T-helper 22 cell (primary cell): ENCODE results near the gene SFSWAP.

Source experiments
- DNase-seq: peaks from one replicate; pipeline ENCODE4 v3.0.0-alpha.2; 2020; ENCODE audit warnings: low read depth

The SFSWAP gene

DNA sequence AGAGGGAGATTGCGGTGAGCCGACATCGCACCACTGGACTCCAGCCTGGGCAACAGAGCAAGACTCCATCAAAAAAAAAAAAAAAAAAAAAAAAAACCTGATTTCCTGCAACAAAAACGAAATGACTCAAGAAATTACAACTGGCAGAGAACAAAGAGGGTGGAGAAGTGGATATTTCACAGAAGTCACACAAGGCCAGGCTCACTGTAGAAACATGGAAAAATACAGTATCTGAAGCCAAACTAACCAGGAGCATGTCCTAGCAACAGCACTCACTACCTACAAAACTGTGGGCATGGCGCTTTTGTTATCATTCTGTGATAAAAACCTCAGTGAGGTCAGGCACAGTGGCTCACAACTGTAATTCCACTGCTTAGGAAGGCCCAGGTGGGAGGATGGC lies 105.6 kb downstream of the SFSWAP start:
- DNase-seq = no peak

DNA sequence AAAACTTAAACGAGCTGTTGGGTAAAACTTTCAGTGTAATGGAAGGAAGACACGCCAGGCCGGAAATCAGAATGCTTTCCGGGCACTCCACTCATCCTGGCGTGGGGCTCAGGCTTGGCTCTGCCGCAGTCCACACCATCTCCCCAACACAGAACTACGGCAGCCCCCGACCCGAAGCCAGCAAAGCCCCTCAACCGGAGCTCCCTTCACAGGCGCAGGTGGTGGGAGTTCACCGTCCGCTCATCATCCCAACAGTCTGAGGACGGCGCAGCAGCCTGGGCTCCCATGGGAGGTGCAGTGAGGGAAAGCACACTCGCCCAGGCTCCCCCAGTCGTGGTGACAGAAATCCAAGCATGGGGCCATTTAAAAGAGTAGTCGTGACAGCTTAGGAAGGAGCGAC lies 106.4 kb downstream of the SFSWAP start:
- DNase-seq = no peak

DNA sequence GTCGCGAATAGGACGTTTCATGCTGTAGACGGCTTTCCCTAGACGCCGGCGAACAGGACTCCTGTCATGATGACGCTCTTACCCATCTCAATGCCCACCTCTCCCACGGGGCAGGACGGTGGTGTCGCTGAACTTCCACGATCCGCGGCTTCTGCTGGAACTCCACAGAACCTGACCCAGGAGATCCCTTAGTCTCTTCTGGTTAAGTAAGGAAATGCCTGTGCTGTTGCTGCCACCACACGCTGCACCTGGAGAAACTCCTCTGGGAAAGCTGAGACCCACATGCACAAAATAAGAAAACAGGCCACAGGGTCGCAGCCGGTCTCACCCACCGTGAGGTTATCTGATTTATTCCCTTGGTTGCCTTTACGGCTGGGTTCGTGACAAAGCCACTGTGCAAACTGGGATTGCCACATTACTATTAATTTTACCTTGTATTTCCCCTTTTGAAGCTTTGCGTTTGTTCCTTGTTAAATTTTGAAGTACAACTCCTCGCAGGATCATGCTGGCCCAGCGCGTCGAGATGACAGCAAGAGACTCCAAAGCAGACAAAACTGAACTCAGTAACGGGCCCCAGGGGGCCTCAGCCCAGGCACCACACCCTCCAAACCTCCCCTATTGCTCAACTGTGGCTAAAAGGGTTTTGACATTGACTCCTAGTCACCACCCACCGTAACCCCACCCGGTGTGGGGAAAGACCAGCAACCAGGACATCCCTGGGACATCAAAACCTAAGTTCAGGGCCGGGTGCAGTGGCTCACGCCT lies 108.1 kb downstream of the SFSWAP start:
- no peak for DNase-seq

DNA sequence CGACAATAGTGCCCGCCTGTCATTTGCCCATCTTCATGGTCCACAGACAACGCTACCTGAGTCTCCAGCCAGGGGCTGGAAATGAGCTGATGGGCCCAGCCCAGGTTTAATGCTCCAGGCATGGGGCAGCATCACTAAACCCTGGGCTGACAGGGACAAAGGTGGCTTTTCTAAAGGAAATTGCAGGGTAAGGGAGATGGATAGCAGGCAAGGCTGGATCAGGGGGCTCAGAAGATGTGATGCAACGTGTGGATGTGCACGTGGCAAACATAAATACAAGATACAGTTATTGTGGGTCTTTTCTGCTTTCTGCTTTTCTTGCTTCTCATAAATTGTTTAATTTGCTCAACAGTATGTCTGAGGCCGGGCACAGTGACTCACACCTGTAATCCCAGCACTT lies 113.6 kb downstream of the SFSWAP start:
- DNase-seq = no peak

DNA sequence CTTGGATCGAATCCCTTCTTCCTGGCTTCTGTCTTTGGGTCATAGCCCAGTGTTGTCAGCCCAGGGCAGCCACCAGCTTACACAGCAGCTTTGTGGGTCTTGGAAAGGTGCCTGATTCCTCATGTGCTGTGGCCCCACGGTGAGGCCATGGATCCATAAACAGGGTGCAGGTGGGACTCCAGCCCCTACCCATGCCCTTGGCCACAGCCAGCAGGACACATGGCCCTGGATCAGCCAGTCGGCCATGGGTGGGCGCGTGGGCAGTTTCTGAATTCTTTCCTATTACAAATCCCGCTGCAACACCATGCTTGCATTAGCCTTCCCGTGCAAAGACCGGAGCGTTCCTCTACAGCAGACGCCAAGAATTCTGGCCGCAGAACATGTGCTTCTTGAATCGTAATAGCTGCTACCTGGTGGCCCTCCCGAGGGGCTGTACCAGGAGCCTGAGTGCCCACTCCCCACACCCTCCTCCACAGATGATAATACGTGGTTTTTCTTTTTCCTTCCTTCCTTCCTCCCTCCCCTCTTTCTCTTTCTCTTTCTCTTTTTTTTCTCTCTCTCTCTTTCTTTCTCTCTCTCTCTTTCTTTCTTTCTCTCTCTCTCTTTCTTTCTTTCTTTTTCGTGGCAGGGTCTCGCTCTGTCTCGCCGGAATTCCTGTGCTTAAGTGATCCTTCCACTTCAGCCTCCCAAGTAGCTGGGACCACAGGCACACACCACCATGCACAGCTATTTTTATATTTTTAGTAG lies 114.4 kb downstream of the SFSWAP start:
- no peak for DNase-seq

DNA sequence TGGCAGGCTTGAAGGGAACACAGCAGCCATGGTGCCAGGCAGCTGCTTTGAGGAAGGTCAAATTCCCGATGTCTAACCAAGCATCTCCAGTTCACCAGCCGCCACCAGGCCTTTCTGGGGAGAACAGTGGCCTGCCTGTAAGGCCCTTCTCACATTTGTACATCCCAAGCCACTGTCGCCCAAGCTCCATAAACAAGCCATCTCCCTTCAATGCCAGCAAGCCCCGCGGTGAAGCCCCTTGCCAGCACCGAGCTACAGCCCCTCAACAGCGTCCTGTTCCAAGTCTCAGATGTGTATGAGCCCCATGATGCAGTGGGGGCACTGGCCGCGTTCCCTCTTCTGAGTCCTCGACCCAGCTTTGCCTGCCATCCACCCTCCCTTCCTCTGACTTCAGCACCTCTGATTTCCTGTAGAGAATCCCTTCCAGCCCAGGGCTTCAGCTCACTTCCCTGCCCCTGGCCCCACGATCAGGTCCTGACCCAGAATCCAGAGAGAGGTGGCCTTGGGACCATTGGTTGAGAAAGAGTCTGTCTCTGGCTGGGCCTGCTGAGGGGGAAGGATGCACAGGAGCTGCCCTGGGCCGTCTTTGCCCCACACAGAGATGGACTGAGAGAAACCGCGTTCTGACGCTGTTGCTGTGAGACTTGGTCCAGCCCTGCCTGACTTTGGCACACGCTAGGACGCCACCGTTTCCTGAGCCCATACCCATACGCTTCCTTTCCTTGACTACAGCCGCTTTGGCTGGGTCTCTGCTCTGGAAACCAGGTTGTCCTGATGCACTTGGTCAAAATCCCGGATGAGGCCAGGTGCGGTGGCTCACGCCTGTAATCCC lies 115.4 kb downstream of the SFSWAP start:
- no peak for DNase-seq

DNA sequence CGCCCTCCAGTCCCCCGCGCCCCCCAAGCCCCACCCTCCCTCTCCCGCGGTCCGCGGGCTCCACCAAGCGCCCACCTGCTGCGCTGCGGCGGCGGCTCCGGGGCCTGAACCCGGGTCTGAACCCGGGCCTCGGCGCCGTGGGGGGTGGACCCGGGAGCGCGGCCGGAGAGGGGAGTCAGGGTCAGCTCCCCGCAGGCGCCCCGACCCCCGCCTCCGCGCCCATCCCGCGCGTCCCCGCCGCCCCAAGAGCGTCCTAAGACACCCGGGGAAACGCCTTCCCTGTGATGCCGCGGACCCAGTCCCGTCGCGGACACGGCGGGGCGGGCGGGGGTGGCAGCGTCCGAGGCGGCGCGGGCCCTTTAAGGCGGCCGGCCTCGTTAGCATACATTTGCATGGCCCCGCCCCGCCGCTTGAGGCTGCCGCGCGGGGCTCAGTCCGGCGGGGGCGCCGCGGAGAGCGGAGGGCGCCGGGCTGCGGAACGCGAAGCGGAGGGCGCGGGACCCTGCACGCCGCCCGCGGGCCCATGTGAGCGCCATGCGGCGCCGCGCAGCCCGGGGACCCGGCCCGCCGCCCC lies 117.2 kb downstream of the SFSWAP start, which contains the start of gene MMP17:
Gene MMP17, plus strand, starts transcription at position 433 of the 574 bp plus-strand sequence. Its CDS starts 102 bp downstream, at position 535.
- DNase-seq = no peak

DNA sequence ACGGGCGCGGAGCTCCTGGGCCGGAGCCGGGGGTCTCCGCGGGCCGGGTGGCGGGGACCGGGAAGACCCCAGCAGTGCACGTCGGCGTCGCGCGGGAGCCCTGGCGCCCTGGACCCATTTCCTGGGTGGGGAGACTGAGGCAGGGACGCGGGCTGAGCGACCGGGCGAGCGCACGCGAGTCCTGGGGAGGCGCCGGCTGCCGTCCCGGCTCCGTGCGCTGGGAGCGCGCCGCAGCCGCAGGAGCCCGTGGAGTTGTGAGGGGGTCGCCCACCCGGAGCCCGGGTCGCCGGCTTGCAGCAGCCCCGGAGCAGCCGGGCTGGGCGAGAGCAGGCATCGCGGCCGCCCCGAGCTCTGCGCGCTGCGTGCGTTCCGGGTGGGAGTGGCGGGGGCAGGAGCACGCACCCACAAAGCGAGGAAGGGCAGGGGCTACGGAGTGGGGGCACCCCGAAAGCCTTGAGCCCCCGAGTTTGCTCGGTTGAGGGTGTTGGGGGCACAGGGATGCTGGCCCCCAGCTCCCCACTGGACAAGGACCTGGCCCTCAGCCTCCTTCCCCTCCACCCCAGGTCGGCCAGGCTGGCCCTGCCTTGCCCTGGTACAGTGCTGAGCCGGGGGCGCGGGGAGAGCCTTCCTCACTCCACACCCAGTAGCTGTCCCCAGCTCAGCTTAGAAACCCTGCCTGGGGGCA lies 117.9 kb downstream of the SFSWAP start:
- DNase-seq = no peak

DNA sequence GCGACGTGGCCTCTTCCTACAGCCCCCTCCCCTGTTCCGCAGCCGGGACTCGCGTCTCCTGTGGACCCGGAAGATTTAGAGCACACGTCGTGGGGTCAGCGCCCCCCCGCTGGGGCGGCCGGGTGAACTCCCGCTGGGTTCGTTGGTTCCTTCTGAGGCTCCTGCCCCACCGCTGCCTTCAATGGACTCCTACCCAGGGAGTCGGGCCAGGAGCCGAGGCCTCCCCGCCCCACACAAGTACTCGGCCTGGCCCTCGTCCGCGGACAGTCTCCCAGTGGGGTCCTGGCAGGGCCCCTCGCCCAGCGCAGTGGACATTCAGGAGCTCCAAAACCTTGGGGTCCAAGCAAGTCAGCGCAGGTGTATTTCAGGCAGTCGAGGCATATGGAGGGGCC lies 118.5 kb downstream of the SFSWAP start:
- DNase-seq = no peak

DNA sequence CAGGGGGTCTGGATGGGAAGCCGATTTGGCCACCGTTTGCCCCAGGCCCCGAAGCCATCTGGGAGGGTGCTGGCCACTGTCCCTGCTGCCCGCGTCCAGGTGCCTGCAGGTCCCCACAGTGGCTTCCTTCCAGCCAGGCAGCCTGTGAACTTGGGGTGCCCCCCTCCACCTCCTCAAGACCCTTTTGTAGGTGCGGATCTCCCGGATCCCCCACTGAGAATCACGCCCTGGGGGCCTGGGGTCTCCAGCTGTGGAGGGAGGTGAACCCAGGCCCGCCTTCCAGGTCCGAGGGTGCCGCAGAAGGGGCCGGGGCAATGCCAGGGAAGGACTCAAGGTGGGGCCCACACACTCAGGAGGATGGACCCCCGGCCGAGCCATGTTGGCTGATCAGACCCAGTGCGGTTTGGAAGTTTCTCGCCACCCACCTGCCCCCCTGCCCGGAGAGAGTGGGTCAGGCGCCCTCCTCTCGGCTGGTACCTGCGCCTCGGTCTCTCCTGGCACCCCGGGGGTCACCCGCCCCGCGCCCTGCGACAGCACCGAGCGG lies 119.0 kb downstream of the SFSWAP start:
- DNase-seq = no peak

DNA sequence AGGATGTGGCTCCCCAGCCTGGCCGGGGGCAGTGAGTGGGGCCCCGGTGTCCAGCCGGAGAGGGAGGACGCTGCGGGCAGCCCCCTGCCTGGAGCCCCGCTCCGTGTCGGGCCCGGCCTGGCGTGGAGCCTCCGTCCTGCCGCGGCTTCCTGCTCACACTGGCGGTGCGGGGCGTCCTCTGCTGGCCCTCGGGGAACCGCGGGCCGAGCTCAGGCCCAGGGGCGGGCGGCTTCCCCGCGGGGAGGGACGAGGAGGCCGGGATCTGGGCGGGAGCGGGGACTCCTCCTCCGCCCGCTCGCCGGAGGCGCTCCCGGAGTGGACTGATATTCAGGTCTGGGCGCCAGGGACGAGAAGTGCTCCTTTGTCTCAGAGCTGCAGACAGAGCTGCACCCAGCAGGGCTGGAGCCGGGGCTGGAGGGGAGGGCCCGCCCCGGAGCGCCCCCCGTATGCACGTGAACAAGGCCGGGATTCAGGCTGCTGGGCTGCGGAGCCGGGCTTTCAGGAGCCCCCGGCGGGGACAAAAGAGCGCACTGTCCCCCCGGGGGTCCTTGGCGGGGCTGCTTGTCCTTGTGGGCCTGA lies 119.5 kb downstream of the SFSWAP start:
- no peak for DNase-seq

DNA sequence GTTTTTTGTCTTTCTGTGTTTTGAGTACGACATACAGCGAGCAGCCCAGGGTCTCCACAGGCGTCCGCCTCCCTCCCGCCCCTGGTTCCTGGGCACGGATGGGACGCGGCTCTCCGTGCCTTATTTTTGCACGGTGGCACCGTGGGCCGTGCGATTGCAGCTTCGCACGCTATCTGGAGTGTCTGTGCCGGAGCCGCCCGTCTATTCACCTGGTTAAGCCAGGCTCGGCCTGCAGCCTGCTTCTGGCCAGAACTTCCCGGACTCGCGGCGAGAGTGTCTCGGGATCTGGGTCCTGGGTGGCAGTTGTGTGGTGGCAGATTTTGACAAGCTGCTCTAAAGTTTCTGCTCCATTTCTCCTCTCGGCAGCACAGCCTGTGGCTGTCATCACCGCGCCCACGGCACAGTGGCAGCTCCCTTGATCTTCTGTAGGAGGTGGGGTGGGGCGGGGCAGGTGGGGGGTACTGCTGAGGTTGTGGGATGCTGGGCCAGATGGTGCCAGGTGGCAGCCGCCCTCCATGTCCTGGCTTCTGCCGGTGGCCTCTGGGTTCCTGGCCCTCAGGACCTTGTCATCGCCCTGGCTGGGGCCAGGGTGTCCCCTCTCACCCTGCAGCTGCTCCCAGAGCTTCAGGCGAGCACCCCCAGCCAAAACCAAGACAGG lies 120.2 kb downstream of the SFSWAP start:
- DNase-seq = no peak

DNA sequence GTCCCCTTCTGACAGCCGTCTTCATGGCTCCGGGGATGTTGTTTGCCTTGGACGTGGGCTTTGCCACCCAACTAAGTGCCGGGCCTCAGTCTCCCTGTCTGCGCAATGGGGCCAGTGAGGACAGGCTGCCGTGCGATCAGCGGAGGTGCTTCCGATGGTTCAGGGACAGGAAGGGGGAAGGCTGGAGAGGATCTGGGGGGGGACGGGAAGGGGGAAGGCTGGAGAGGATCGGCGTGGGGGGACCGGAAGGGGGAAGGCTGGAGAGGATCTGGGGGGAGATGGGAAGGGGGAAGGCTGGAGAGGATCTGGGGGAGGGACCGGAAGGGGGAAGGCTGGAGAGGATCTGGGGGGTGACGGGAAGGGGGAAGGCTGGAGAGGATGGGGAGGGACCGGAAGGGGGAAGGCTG lies 120.7 kb downstream of the SFSWAP start:
- DNase-seq = no peak

DNA sequence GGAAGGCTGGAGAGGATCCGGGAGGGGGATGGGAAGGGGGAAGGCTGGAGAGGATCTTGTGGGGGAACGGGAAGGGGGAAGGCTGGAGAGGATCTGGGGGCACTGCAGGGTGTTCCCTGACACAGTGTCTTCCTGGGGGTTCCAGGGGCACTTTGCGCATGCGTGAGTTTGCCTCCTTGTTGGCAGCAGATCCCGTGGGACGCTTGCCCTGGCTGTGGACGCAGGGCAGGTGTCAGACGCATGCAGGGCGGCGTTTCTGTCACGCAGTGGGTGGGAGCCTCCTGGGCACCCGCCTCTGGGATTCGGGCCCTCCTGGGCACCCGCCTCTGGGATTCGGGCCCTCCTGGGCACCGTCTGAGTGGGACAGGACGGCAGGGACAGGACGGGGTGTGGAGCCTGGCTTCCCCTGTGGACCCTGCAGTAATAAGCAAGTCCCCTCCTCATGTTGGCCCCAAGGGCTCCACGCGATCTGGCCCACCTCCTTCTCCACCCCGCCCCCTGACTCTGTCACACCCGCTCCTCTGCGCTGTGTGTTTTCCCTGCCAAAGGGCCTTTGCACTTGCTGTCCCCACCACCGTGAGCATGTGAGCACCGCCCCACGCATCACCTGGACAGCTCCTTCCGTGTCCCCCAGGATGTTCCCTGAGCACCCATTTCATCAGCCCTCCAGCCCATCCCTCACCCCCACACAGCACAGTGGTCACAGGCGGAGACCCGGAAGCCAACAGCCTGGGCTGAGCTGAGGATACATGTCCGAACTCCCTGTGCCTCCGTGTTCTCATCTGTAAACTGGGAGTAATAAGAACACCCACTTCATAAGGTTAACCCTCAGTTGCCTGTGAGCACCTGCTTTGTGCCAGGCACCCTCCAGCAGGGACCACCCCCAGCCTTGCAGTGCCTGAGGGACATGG lies 121.7 kb downstream of the SFSWAP start:
- no peak for DNase-seq

DNA sequence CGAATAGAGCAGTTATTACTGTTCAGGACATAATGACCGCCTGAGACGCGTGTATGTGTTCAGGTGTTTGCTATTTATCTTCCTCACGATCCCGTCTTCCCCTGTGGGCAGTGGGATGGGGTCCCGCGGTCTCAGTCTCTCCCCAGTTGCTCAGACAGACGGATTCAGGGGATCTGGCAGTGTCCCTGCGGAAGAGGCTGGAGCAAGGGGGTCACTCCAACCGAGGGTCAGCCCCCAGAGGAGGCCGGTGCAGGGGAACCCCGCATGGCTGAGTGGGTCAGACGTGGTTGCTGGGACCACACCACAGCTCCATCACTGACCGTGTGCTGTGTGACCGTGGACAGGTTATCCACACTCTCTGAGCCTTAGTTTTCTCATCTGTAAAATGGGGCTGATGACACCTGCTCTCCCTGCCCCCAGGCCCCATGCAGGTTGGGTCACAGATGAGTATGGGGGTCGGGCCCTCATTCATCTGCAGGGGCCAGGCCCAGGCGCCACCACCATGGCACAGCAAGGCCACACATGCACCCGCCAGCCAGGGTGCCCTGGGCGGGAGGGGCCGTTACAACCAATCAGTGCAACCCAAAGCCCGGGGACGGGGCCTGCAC lies 122.5 kb downstream of the SFSWAP start:
- no peak for DNase-seq

DNA sequence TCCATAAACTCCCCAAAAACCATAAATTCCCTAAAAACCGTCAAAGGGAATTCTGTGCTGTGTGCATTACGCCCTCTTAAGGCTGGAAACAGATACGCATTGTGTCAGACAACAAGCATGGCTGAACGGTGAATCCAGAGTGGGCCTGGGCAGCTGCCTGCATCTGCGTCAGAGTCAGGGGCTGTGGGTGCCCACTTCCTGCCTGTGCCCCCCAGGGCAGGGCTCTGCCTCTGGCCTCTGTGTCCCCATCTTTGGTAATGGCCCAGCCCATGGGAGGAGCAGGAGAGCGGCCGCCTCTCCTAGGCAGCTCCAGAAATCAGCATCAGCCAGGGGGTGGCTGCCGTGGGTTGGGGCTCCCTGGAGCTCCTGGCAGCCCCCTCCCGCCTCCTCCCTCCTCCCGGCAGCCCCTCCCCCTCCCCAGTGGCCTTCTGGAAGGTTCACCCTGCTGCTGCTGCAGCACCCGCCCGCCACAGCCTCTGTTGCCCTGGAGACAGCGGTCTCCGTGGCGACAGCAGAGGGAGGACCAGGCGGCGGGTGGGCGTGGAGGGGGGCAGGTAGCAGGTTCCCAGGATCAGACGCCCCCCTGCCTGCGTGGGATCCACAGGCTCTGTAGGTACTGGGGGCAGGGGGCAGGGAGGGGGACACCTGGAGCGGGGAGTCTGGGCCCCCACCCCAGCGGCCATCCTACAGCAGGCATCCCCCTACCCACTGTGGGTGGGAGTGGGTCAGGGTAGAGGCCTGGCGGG lies 123.2 kb downstream of the SFSWAP start:
- DNase-seq = no peak

DNA sequence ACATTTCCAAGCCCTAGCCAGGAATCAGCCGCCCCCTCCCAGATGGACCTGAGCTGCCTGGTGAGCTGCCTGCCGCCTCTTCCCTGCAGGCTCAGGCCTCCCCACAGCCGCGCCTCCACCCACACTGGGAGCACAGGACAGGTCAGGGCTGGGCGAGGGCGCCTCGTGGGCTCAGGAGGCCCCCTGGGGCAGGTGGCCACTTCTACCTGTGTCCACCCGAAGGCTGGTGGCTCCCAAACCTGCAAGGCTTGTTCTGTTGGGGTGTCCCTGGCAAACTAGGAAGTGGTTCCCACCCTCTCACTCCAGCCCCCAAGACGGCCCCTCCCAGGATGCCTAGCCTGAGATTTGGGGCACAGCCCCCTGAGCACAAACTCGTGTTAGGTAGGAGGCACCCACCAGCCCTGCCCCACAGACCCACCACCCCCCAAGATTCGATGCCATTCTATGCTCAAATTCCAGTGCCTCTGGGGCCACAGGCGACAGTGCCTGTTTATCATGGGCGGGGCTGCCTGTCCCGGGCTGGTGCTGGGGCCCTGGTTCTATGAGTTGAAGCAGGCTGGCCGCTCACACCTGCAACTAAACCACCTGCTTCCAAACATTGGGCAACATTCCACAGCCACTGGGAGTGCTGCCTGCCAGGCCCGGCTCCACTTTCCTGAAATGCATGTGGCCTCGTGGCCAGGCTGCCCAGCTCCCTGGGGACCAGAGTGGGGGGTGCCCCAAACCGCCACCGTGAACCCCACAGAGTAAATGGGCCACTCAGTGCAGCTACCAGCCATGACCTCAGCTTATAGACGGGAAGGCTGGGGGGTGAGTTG lies 124.1 kb downstream of the SFSWAP start:
- no peak for DNase-seq
